Measurements from ENCODE around the gene DBH. TPM values are rescaled to one million over a fixed set of nuclear protein-coding genes. Genes with fewer than 3 reads are reported as not detected.

DBH gene
- total and polyA plus RNA-seq, 7 donors: 0.01 TPM; not detected in 6

DNA sequence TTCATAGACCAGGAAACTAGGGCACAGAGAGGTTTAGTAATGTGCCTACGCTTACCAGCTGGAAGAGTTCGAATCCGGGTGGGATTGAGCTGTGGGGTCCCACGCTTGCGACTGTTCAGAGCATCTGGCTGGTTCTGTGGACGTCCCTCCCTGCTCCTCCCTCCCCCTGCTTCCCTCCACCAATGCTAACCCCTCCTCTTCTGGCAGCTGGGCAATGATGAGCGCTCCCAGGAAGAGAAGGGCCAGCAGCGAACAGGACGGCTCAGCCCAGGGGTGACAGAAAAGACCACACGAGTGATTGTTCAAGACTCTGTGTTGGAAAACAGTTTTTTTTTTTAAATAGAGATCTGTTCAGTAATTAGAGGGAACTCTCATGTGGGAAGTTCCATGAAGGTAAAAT is 33.9 kb upstream of the DBH start:
- no peak overlapping the region for H3K27ac ChIP-seq
- H3K9me3 ChIP-seq: peaks cover 4 to 8% (median 7%) of the 10 kb centered on the region in 4 donors
- H3K27me3 ChIP-seq: peaks cover 0 to 50% (median 33%) of the 10 kb centered on the region in 3 donors
- no peak for DNase-seq
- intact Hi-C loops (cut with DNase I): no loop called here
- no peaks in the 10 kb centered on the region for H3K36me3 ChIP-seq
- TF ChIP-seq POLR2AphosphoS5 (IDR thresholded peaks at IDR 0.05): no peak
- TF ChIP-seq CTCF (IDR thresholded peaks at IDR 0.05): no peak
- TF ChIP-seq EP300 (IDR thresholded peaks at IDR 0.05): no peak
- no peak for TF ChIP-seq POLR2A (IDR thresholded peaks at IDR 0.05)
- no peaks in the 10 kb centered on the region for H3K4me1 ChIP-seq
- H3K4me3 ChIP-seq: no peak overlapping the region
- 69 to 75% methylated on average over 10 of the region's 10 CpGs for WGBS, 2 donors

GRCh38 chr9:133603135-133603927 is 32.8 kb upstream of the DBH start:
- no peak for DNase-seq
- Histone ChIP-seq H3K4me1 (no peaks in the 10 kb centered on the region), H3K27ac (no peak overlapping the region), H3K27me3 (peaks cover under 1 to 60% (median 44%) of the 10 kb centered on the region in 3 donors), H3K4me3 (no peak overlapping the region), H3K9me3 (no peaks in the 10 kb centered on the region), H3K36me3 (no peaks in the 10 kb centered on the region)
- WGBS, 2 donors: 40 to 50% methylated on average over 14 of the region's 14 CpGs
- no peak for TF ChIP-seq EP300 (IDR thresholded peaks at IDR 0.05)
- no peak for TF ChIP-seq POLR2A (IDR thresholded peaks at IDR 0.05)
- no peak for TF ChIP-seq CTCF (IDR thresholded peaks at IDR 0.05)
- no peak for TF ChIP-seq POLR2AphosphoS5 (IDR thresholded peaks at IDR 0.05)
- intact Hi-C loops (cut with DNase I): no loop called here

GRCh38 chr9:133604214-133604613 is 31.9 kb upstream of the DBH start:
- peaks cover 0 to 4% (median 2%) of the 10 kb centered on the region in 4 donors for H3K4me1 ChIP-seq
- DNase-seq: no peak
- intact Hi-C loops (cut with DNase I): no loop called here
- H3K27me3 ChIP-seq: peaks cover 9 to 68% (median 53%) of the 10 kb centered on the region in 3 donors
- no peak overlapping the region for H3K27ac ChIP-seq
- TF ChIP-seq EP300 (IDR thresholded peaks at IDR 0.05) (no peak), CTCF (IDR thresholded peaks at IDR 0.05) (no peak), POLR2A (IDR thresholded peaks at IDR 0.05) (no peak), POLR2AphosphoS5 (IDR thresholded peaks at IDR 0.05) (no peak)
- 14 to 33% methylated on average over 5 of the region's 5 CpGs for WGBS, 2 donors
- no peaks in the 10 kb centered on the region for H3K36me3 ChIP-seq
- H3K4me3 ChIP-seq: no peak overlapping the region
- H3K9me3 ChIP-seq: no peaks in the 10 kb centered on the region

DNA sequence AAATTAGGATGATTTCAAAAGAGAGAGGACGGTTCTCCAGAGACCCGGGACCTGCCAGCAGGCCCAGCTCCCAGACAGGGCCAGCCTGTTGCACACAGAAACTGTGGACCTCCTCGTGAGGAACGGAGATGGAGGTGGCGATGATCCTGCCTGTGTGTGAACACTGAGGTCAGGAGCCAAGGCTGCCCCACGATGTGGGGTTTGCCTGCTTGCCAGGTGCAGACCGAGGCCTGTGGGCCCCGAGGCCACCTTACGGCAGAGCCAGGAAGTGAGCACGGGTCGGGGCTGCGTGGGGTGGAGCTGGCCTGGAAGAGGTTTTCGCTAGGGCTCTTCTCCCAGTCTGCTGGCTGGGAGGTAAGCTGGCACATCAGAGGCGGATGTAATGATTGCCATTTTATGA is 31.3 kb upstream of the DBH start:
- Histone ChIP-seq H3K27ac (no peak overlapping the region), H3K4me3 (no peak overlapping the region), H3K9me3 (no peaks in the 10 kb centered on the region), H3K4me1 (peaks cover 0 to 4% (median 2%) of the 10 kb centered on the region in 4 donors), H3K36me3 (no peaks in the 10 kb centered on the region), H3K27me3 (peaks cover 9 to 74% (median 59%) of the 10 kb centered on the region in 3 donors)
- WGBS, 2 donors: 53 to 59% methylated on average over 14 of the region's 14 CpGs
- intact Hi-C loops (cut with DNase I): no loop called here
- DNase-seq: no peak
- TF ChIP-seq POLR2A (IDR thresholded peaks at IDR 0.05): no peak
- TF ChIP-seq EP300 (IDR thresholded peaks at IDR 0.05): no peak
- TF ChIP-seq CTCF (IDR thresholded peaks at IDR 0.05): no peak
- TF ChIP-seq POLR2AphosphoS5 (IDR thresholded peaks at IDR 0.05): no peak

All from sigmoid colon (tissue), 7 donors.